SK-N-MC (cell line): ENCODE measurements around the gene VWA5B2.

Source experiments
- DNase-seq: peaks from one replicate; pipeline ENCODE4 v3.0.0-alpha.2; 2011; ENCODE audit warnings: low read depth, low spot score
- H3K27ac ChIP-seq: fragments of 200-600 bp; sonication (generic); 2 replicates; pipeline ENCODE4 v1.5.1; 2016; ENCODE audit warnings: mixed run types
- H3K36me3 ChIP-seq: fragments of 200-600 bp; sonication (generic); 2 replicates; pipeline ENCODE4 v1.6.1; 2017; ENCODE audit warnings: antibody characterized with exemption, low read length, mixed read lengths; ENCODE audit not compliant: insufficient read depth
- H3K4me3 ChIP-seq: fragments of 200-600 bp; sonication (generic); 2 replicates; pipeline ENCODE4 v1.5.1; 2016
- H3K9ac ChIP-seq: fragments of 200-600 bp; sonication (generic); 2 replicates; pipeline ENCODE4 v1.8.0; 2017; ENCODE audit warnings: mixed run types, mixed read lengths; ENCODE audit not compliant: insufficient read length
- H3K9me3 ChIP-seq: fragments of 200-600 bp; sonication (generic); 2 replicates; pipeline ENCODE4 v1.6.1; 2017; ENCODE audit warnings: low read depth, mild to moderate bottlenecking, antibody characterized with exemption, low read length, moderate library complexity, mixed read lengths
- EZH2 ChIP-seq: fragments of 200-600 bp; sonication (generic); IDR thresholded peaks from one replicate; pipeline ENCODE4 v1.6.1; 2017; ENCODE audit warnings: antibody characterized with exemption
- FOXP2 ChIP-seq: optimal IDR thresholded peaks from 2 replicates; pipeline ENCODE3; 2011; ENCODE audit warnings: mild to moderate bottlenecking, moderate library complexity; ENCODE audit not compliant: insufficient read depth; ENCODE audit errors: extremely low read length, control extremely low read depth
- POLR2AphosphoS5 ChIP-seq: IDR thresholded peaks from 2 replicates; pipeline ENCODE4 v1.6.1; 2012; ENCODE audit warnings: mild to moderate bottlenecking, low read depth, low read length, borderline replicate concordance

Gene VWA5B2

DNA sequence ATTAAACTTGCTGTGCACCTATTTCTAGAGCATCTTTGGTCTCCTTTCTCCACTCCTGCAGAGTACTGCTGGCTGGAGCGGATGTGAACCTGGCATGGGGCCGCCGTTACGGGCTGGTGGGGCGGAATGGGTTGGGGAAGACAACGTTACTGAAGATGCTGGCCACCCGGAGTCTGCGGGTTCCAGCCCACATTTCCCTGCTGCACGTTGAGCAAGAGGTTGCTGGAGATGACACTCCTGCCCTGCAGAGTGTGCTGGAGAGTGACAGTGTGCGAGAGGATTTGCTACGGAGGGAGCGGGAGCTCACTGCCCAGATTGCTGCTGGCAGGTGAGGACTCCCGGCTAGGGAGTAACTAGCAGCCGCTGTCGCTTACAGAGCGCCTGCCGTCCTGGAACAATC is 41.3 kb upstream of the VWA5B2 start:
- Histone ChIP-seq H3K36me3 (peaks cover 74% of the 10 kb centered on the region), H3K9ac (no peak overlapping the region), H3K9me3 (no peaks in the 10 kb centered on the region), H3K4me3 (no peak overlapping the region), H3K27ac (no peak overlapping the region)
- TF ChIP-seq POLR2AphosphoS5 (no peak), FOXP2 (no peak), EZH2 (no peak)
- DNase-seq, result no peak

DNA sequence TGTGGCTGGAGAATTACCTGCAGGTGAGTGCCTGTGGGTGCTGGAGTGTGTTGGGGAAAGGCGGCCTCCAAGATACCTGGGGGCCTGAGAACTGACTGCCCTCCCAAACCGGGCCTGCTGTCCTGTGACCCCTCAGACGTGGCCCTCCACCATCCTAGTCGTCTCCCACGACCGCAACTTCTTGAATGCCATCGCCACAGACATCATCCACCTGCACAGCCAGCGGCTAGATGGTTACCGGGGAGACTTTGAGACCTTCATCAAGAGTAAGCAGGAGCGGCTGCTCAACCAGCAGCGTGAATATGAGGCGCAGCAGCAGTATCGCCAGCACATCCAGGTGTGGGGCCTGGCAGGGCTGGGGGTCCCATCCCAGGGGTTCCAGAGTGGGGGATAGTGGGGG is 40.0 kb upstream of the VWA5B2 start:
- H3K27ac ChIP-seq, result no peak overlapping the region
- no peak overlapping the region for H3K9ac ChIP-seq
- TF ChIP-seq FOXP2 (no peak), EZH2 (no peak), POLR2AphosphoS5 (no peak)
- DNase-seq, result no peak
- no peak overlapping the region for H3K4me3 ChIP-seq
- peaks cover 74% of the 10 kb centered on the region for H3K36me3 ChIP-seq
- H3K9me3 ChIP-seq, result no peaks in the 10 kb centered on the region

DNA sequence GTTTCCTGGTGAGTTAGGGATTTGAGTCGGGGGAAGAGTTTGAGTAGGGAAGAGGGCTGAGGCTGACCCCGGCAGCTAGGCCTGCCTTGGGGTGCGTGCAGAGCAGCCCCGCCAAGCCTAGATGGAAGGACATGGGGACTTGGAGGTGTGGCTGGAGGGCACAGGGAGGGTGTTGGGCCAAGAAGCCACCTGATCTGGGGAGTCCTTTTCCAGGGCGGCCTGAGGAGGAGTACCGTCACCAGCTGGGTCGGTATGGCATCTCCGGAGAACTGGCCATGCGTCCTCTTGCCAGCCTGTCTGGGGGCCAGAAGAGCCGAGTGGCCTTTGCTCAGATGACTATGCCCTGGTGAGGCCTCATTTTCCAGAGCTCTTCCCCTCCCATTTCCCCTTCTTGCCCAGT is 36.5 kb upstream of the VWA5B2 start:
- Histone ChIP-seq H3K27ac (no peak overlapping the region), H3K9me3 (no peaks in the 10 kb centered on the region), H3K9ac (no peak overlapping the region), H3K36me3 (peaks cover 82% of the 10 kb centered on the region), H3K4me3 (no peak overlapping the region)
- no peak for TF ChIP-seq POLR2AphosphoS5
- no peak for TF ChIP-seq EZH2
- TF ChIP-seq FOXP2, result no peak
- DNase-seq, result no peak

DNA sequence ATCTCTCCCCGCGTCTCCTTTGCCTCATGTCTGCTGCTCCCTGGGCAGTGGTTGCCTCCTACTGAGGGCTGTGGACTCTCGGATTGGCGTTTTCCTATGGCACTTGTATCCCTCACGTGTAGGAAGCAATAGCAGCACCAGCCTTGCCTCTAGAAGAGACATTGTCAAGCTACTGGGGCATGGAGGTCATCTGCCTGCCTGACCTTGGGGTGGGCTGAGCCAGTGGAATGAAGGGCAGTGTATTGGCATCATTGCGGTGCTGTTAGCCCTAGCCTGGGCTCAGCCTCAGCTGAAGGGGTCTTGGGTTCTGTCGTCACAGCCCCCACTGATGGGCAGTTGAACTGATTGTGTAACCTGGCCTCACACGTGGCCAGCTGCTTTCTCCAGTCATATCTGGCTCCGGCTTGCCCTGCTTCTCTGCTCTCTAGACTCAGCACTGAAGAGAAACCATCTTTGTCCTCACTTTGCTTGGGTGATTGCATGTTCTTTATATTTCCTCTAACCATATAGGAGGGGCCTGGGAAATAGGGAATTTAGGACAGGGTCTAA is 35.3 kb upstream of the VWA5B2 start:
- no peak overlapping the region for H3K4me3 ChIP-seq
- no peak overlapping the region for H3K27ac ChIP-seq
- no peak for DNase-seq
- H3K9ac ChIP-seq, result no peak overlapping the region
- no peaks in the 10 kb centered on the region for H3K9me3 ChIP-seq
- no peak for TF ChIP-seq FOXP2
- no peak for TF ChIP-seq EZH2
- TF ChIP-seq POLR2AphosphoS5, result no peak
- H3K36me3 ChIP-seq, result peaks cover 70% of the 10 kb centered on the region

DNA sequence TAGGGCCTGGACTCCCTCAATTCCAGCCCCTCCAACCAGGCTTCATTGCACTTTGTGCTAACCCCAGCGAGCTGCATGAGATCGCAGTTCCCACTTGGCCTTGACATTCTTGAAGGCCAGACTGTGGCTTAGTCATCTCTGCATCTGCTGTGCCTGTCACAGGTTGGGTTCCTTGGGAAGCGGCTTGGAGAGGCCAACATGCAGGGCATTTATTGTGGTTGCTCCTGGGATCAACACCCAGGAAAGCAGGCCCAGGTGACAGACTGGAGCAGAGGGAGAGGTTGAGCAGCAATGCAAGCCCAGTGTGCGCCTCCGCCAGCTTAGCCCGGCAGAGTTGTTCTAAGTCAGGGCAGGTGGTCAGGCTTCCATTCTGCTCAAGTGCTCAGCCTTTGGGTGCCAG is 32.8 kb upstream of the VWA5B2 start:
- H3K27ac ChIP-seq, result no peak overlapping the region

DNA sequence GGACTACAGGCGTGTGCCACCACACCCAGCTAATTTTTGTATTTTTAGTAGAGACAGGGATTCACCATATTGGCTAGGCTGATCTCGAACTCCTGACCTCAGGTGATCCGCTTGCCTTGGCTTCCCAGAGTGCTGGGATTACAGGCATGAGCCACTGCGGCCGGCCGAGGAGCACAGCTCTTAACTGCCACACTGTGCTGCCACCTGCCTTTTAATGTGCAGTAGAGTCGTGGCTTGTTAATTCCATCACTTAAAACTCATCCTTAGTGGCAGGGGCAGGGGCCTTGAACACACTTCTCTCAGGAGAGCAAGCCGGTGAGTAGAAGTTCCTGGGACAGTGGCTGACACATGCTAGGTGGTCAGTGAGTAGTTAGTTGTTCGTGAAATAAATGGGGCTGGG is 30.9 kb upstream of the VWA5B2 start:
- no peaks in the 10 kb centered on the region for H3K9me3 ChIP-seq
- no peak overlapping the region for H3K27ac ChIP-seq
- TF ChIP-seq FOXP2 (no peak), POLR2AphosphoS5 (no peak), EZH2 (no peak)
- H3K36me3 ChIP-seq, result peaks cover 27% of the 10 kb centered on the region
- no peak for DNase-seq
- H3K9ac ChIP-seq, result no peak overlapping the region
- H3K4me3 ChIP-seq, result no peak overlapping the region

More for the DNA sequence above, 32.8 kb upstream of the VWA5B2 start:
- DNase-seq, result no peak
- no peaks in the 10 kb centered on the region for H3K9me3 ChIP-seq
- H3K9ac ChIP-seq, result no peak overlapping the region
- H3K4me3 ChIP-seq, result no peak overlapping the region
- H3K36me3 ChIP-seq, result peaks cover 46% of the 10 kb centered on the region
- TF ChIP-seq POLR2AphosphoS5, result no peak
- no peak for TF ChIP-seq FOXP2
- TF ChIP-seq EZH2, result no peak

DNA sequence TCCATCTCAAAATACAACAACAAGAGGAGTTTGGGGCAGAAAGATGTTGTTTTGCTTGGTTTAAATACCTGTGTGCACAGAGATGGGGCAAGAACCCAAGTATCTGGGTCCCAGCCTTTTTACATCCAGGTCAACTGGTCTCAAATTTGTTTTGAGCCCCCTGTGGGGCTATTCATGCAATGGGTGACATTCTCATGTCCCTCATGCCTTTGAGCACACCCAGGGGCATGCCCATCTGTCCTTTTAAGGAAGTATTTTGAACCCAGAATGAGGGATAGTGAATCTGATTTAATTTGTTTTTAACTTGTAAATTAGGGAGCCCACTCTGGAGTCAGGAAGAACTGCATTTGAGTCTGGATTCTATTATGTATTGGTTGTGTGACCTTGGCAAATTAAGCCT is 28.6 kb upstream of the VWA5B2 start:
- Histone ChIP-seq H3K9ac (no peak overlapping the region), H3K9me3 (no peaks in the 10 kb centered on the region), H3K36me3 (peaks cover 5% of the 10 kb centered on the region; the same call in 1 of the 2 replicates), H3K4me3 (no peak overlapping the region), H3K27ac (no peak overlapping the region)
- TF ChIP-seq POLR2AphosphoS5, result no peak
- no peak for TF ChIP-seq FOXP2
- no peak for TF ChIP-seq EZH2
- no peak for DNase-seq

DNA sequence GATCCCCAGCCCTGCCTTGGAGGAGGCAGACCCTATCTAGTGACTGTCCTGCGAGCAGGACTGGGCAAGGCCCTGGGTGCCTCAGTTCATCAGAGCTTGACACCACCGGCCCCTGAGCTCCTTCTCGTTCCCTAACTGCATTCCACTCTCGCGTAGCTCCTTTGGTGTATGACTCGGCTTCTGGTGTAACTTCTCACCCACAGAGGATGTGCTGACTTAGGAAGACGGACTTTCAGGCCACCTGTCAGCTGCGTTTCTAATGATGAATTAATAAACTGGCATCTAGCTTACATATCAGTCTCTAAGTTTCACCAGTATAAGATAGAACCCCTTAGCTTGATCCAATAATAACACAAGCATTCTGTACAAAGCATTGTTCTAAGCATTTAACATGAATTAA is 25.9 kb upstream of the VWA5B2 start:
- no peak overlapping the region for H3K4me3 ChIP-seq
- TF ChIP-seq POLR2AphosphoS5 (no peak), EZH2 (no peak), FOXP2 (no peak)
- no peaks in the 10 kb centered on the region for H3K9me3 ChIP-seq
- DNase-seq, result no peak
- H3K36me3 ChIP-seq, result no peaks in the 10 kb centered on the region
- no peak overlapping the region for H3K27ac ChIP-seq
- H3K9ac ChIP-seq, result no peak overlapping the region
